ENCODE measurements around the gene DAB1. TPM values are rescaled to one million over a fixed set of nuclear protein-coding genes. Genes with fewer than 3 reads are reported as not detected.

The DAB1 gene
- total RNA-seq, 1 donor from 2014 or later, result not detected

DNA sequence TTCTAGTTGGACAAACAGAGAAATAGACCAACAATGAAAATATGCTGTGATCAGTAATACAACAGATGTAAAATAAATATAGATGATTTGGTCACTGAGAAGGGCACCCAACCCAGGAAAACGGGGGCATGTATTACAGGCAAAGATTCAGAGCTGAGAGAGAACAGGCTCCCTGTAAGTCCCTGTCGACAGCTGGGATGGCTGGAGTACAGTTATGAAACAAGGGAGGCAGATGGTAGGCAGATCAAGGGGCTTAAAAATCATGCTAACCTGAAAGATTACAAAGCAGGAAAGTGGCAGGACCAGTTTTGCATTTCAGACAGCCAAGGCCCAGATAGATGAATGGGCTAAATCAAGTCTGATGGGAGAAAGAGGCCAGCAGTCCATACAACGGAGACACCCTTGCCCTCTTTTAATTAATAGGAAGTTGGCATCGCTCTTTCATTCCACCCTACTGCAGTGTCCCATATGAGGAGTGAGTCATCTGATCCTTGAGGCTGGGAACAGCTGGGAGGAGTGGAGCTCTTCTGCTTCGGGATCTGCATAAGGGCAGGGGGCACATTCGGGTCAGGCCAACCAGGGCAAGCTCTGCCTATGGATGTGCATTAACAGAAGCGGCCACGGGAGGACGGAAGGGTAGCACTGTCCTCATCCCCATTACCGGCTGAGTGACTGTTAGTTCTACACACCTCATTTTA lies 171.1 kb downstream of the DAB1 start:
- no peak overlapping the region for H3K4me3 Mint-ChIP-seq (ENCODE audit: unreplicated experiment)
- H3K36me3 Mint-ChIP-seq (ENCODE audit: low read depth), result no peaks in the 10 kb centered on the region
- no peaks in the 10 kb centered on the region for H3K4me1 Mint-ChIP-seq (ENCODE audit: low read depth)
- H3K9me3 Mint-ChIP-seq (ENCODE audit: low read depth), result peaks cover 2% of the 10 kb centered on the region
- no peak overlapping the region for H3K27ac Mint-ChIP-seq (ENCODE audit: unreplicated experiment)
- DNase-seq (ENCODE audit: low spot score), result no peak
- TF ChIP-seq, protein P1, sequence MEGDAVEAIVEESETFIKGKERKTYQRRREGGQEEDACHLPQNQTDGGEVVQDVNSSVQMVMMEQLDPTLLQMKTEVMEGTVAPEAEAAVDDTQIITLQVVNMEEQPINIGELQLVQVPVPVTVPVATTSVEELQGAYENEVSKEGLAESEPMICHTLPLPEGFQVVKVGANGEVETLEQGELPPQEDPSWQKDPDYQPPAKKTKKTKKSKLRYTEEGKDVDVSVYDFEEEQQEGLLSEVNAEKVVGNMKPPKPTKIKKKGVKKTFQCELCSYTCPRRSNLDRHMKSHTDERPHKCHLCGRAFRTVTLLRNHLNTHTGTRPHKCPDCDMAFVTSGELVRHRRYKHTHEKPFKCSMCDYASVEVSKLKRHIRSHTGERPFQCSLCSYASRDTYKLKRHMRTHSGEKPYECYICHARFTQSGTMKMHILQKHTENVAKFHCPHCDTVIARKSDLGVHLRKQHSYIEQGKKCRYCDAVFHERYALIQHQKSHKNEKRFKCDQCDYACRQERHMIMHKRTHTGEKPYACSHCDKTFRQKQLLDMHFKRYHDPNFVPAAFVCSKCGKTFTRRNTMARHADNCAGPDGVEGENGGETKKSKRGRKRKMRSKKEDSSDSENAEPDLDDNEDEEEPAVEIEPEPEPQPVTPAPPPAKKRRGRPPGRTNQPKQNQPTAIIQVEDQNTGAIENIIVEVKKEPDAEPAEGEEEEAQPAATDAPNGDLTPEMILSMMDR (IDR thresholded peaks at IDR 0.05), result no peak
- peaks cover 4% of the 10 kb centered on the region for H3K27me3 Mint-ChIP-seq (ENCODE audit: low read depth)

DNA sequence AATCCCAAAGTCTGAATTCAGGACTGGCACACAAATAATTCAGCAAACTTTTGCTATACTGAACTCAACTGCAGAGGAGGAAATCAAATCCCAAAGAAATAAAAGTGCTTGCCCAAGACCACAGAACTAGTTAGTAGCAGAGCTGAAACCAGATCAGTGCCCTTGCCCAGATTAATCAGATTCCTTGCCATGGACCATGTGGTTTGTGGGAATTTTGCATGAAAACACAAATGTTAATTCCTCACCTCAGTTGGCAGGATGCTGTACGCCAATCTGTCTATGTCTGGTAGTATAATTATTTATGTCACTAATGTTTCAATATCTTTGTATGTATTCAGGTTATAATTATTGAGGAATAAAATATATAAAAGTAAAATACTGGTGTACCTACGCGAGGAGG lies 173.8 kb downstream of the DAB1 start:
- no peaks in the 10 kb centered on the region for H3K36me3 Mint-ChIP-seq (ENCODE audit: low read depth)
- H3K9me3 Mint-ChIP-seq (ENCODE audit: low read depth), result no peaks in the 10 kb centered on the region
- H3K4me3 Mint-ChIP-seq (ENCODE audit: unreplicated experiment), result no peak overlapping the region
- no peak overlapping the region for H3K27ac Mint-ChIP-seq (ENCODE audit: unreplicated experiment)
- TF ChIP-seq, protein P1 (IDR thresholded peaks at IDR 0.05), result no peak
- H3K4me1 Mint-ChIP-seq (ENCODE audit: low read depth), result no peaks in the 10 kb centered on the region
- DNase-seq (ENCODE audit: low spot score), result no peak
- H3K27me3 Mint-ChIP-seq (ENCODE audit: low read depth), result no peaks in the 10 kb centered on the region

DNA sequence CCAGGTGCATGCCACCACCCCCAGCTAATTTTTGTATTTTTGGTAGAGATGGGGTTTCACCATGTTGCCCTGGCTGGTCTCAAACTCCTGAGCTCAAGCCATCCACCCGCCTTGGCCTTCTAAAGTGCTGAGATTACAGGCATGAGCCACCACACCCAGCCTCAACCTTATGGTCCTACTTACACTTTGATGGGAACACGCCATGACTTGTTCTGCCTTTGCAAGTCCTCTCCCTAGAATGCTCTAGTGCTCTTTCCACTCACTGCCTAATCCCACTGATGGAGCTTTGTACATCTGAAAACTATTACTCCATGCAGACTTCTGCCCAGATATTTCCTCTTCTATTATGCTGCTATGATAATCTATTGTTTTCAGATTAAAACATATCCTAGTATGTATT lies 174.3 kb downstream of the DAB1 start:
- DNase-seq (ENCODE audit: low spot score), result no peak
- Mint-ChIP-seq H3K4me3 (ENCODE audit: unreplicated experiment) (no peak overlapping the region), H3K4me1 (ENCODE audit: low read depth) (no peaks in the 10 kb centered on the region), H3K27ac (ENCODE audit: unreplicated experiment) (no peak overlapping the region), H3K27me3 (ENCODE audit: low read depth) (no peaks in the 10 kb centered on the region), H3K9me3 (ENCODE audit: low read depth) (no peaks in the 10 kb centered on the region), H3K36me3 (ENCODE audit: low read depth) (no peaks in the 10 kb centered on the region)
- TF ChIP-seq, protein P1 (IDR thresholded peaks at IDR 0.05), result no peak

DNA sequence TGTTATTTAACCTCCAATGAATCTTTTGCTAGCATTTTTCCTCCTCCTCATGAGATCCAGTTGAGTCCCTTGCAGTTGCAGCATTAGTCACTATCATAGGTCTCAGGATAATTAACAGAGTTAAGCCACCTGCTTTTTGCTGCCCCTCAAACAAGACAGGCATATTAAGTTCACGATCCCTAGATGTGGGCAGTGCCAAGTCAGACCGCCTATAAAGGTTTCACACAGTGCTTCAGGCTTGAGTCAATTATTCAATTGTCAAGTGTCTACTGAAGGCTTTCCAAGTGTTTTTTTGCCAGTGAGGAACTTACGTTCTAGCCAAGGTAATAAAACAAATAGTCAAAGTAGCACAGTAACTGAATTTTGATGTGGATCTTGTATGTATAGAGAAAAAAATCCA lies 175.0 kb downstream of the DAB1 start:
- Mint-ChIP-seq H3K4me1 (ENCODE audit: low read depth) (no peaks in the 10 kb centered on the region), H3K9me3 (ENCODE audit: low read depth) (no peaks in the 10 kb centered on the region), H3K27me3 (ENCODE audit: low read depth) (no peaks in the 10 kb centered on the region), H3K4me3 (ENCODE audit: unreplicated experiment) (no peak overlapping the region), H3K27ac (ENCODE audit: unreplicated experiment) (no peak overlapping the region), H3K36me3 (ENCODE audit: low read depth) (no peaks in the 10 kb centered on the region)
- DNase-seq (ENCODE audit: low spot score), result no peak
- TF ChIP-seq, protein P1 (IDR thresholded peaks at IDR 0.05), result no peak

GRCh38 chr1:57238233-57238781 lies 185.6 kb downstream of the DAB1 start:
- Mint-ChIP-seq H3K4me3 (ENCODE audit: unreplicated experiment) (no peak overlapping the region), H3K27me3 (ENCODE audit: low read depth) (peaks cover 3% of the 10 kb centered on the region), H3K4me1 (ENCODE audit: low read depth) (no peaks in the 10 kb centered on the region), H3K27ac (ENCODE audit: unreplicated experiment) (no peak overlapping the region), H3K36me3 (ENCODE audit: low read depth) (no peaks in the 10 kb centered on the region), H3K9me3 (ENCODE audit: low read depth) (no peaks in the 10 kb centered on the region)
- TF ChIP-seq, protein P1 (IDR thresholded peaks at IDR 0.05), result no peak
- DNase-seq (ENCODE audit: low spot score), result no peak
